K562 (cell line): ENCODE measurements around the gene PACSIN3. TPM values are rescaled to one million over a fixed set of nuclear protein-coding genes. Genes with fewer than 3 reads are reported as not detected.
A peak's percentile ranks its signal among the peaks of the same experiment; 100 is the strongest.

Experiments
- ATAC-seq: fragments of 200-7000 bp; cut with Tn5 transposase; 3 replicates; pipeline ENCODE4 v1.9.1; 2020; ENCODE audit warnings: moderate library complexity
- BruUV-seq: library from RNA; stranded (reverse); fragments of 400-500 nt; replicated peaks from 2 replicates; lab custom pipeline; 2021; lab: Mats Ljungman, UMichigan
- CTCF ChIA-PET: fragments of 300-600 bp; formaldehyde crosslinking; extraction: SDS; loops from one replicate; lab custom pipeline; 2021; ENCODE audit warnings: low intra/inter-chr PET ratio; lab: Yijun Ruan, JAX
- POLR2A ChIA-PET: fragments of 300-600, 350-650 bp; sonication (Branson Sonifier 250); formaldehyde crosslinking; extraction: SDS; loops from one replicate; lab custom pipeline; 2021; ENCODE audit warnings: antibody characterized with exemption, inconsistent platforms; lab: Yijun Ruan, JAX
- DNase-seq, 4 experiments: peaks; one replicate each; pipeline versions ENCODE4 v3.0.0 to v3.0.0-alpha.2; 2011 to 2018; ENCODE audit warnings: low spot score in 3 of 4, mixed read lengths in 3 of 4; ENCODE audit errors: extremely low read depth in 1 of 4
- FAIRE-seq: peaks from 2 replicates; lab custom pipeline; 2011; peaks lifted over from hg19 to GRCh38; lab: Jason Lieb, UNC
- H2AFZ ChIP-seq: 2 replicates; pipeline ENCODE4 v1.6.0; 2011; ENCODE audit warnings: low read depth, low read length, control low read depth, inconsistent platforms
- H3K27ac ChIP-seq: fragments of 200-600 bp; 3 replicates; pipeline ENCODE4 v1.8.0; 2011; ENCODE audit warnings: low read depth, mild to moderate bottlenecking, control low read depth, inconsistent platforms, low read length, moderate library complexity, mixed read lengths; ENCODE audit errors: extremely low read depth
- H3K27me3 ChIP-seq, 2 experiments: fragments of 300-600 bp in 1 of 2; 2 replicates in 1 of 2; 3 replicates in 1 of 2; pipeline versions ENCODE4 v1.6.0 to v1.8.0; 2011; ENCODE audit warnings: inconsistent platforms in 2 of 2, low read length in 2 of 2, mild to moderate bottlenecking in 1 of 2, mixed read lengths in 1 of 2, moderate library complexity in 1 of 2; ENCODE audit not compliant: control insufficient read depth in 2 of 2, insufficient read depth in 2 of 2
- H3K36me3 ChIP-seq: fragments of 300-600 bp; 3 replicates; pipeline ENCODE4 v1.8.0; 2011; ENCODE audit warnings: mild to moderate bottlenecking, low read length, inconsistent platforms; ENCODE audit not compliant: control insufficient read depth, insufficient read depth
- H3K4me1 ChIP-seq, 2 experiments: fragments of 200-600 bp in 1 of 2; replicated peaks in 1 of 2; 2 replicates in 1 of 2; 3 replicates in 1 of 2; pipeline versions ENCODE4 v1.5.1 to v1.8.0; 2011; ENCODE audit warnings: inconsistent platforms in 2 of 2, low read length in 2 of 2, mild to moderate bottlenecking in 1 of 2, mixed read lengths in 1 of 2, moderate library complexity in 1 of 2; ENCODE audit not compliant: control insufficient read depth in 2 of 2, insufficient read depth in 2 of 2
- H3K4me2 ChIP-seq: 2 replicates; pipeline ENCODE4 v1.6.1; 2011; ENCODE audit warnings: low read length, control low read depth, inconsistent platforms, mixed read lengths; ENCODE audit not compliant: insufficient read depth
- H3K4me3 ChIP-seq: fragments of 200-600 bp; sonication (generic), shearing (Covaris generic); 2 replicates; pipeline ENCODE4 v1.5.1; 2016; ENCODE audit warnings: control low read depth, inconsistent platforms
- H3K79me2 ChIP-seq: fragments of 200-600 bp; 3 replicates; pipeline ENCODE4 v1.8.0; 2011; ENCODE audit warnings: low read length, inconsistent platforms; ENCODE audit not compliant: control insufficient read depth, insufficient read depth
- H3K9ac ChIP-seq, 2 experiments: 2 replicates each; pipeline versions ENCODE4 v1.6.0 to v1.6.1; 2011; ENCODE audit warnings: low read depth in 2 of 2, low read length in 2 of 2, control low read depth in 1 of 2, inconsistent platforms in 1 of 2, mild to moderate bottlenecking in 1 of 2, mixed read lengths in 1 of 2; ENCODE audit not compliant: insufficient read depth in 1 of 2
- H3K9me1 ChIP-seq: one replicate; pipeline ENCODE4 v1.6.0; 2011; ENCODE audit warnings: inconsistent platforms, mild to moderate bottlenecking, low read length, moderate library complexity; ENCODE audit not compliant: control insufficient read depth, insufficient read depth
- H3K9me3 ChIP-seq: replicated peaks from 2 replicates; pipeline ENCODE4 v1.5.1; 2011; ENCODE audit warnings: low read depth, low read length, inconsistent platforms; ENCODE audit not compliant: control insufficient read depth, insufficient read depth
- H4K20me1 ChIP-seq: replicated peaks from 2 replicates; pipeline ENCODE4 v1.6.1; 2011; ENCODE audit warnings: low read length, inconsistent platforms, mixed read lengths; ENCODE audit not compliant: control insufficient read depth, insufficient read depth
- FOXM1 ChIP-seq, 2 experiments: fragments of 450-650 bp in 1 of 2; sonication (generic) in 1 of 2; formaldehyde crosslinking in 1 of 2; IDR thresholded peaks; 2 replicates each; pipeline versions ENCODE4 v1.6.1 to v1.9.0; 2017 to 2022; ENCODE audit warnings: low read depth in 2 of 2, mild to moderate bottlenecking in 2 of 2, missing genetic modification reagents in 1 of 2, moderate library complexity in 1 of 2
- HLTF ChIP-seq: fragments of 450-650 bp; IDR thresholded peaks from 2 replicates; pipeline ENCODE4 v1.6.1; 2016
- MYC ChIP-seq, 2 experiments: fragments of 250-450 bp in 1 of 2; sonication (Bioruptor Pico) in 1 of 2; IDR thresholded peaks; 2 replicates each; pipeline versions ENCODE4 v1.5.1 to v1.6.1; 2012 to 2021; ENCODE audit warnings: low read depth in 2 of 2, borderline replicate concordance in 1 of 2, improper control_type of control experiment in 1 of 2, low read length in 1 of 2, mild to moderate bottlenecking in 1 of 2, moderate library complexity in 1 of 2
- PTTG1 ChIP-seq: fragments of 450-650 bp; IDR thresholded peaks from 2 replicates; pipeline ENCODE4 v1.6.1; 2016; ENCODE audit warnings: low read depth, mild to moderate bottlenecking, missing genetic modification characterization, missing compliant biosample characterization
- RAD21 ChIP-seq, 2 experiments: fragments of 250-450 bp in 1 of 2; fragments of 450-650 bp in 1 of 2; sonication (Bioruptor Pico) in 1 of 2; formaldehyde crosslinking in 1 of 2; IDR thresholded peaks in 1 of 2; conservative IDR thresholded peaks in 1 of 2; 2 replicates each; pipeline versions ENCODE4 v1.4.0 to v1.8.0; 2020 to 2022; ENCODE audit warnings: mild to moderate bottlenecking in 2 of 2, moderate library complexity in 1 of 2
- RB1 ChIP-seq: fragments of 450-650 bp; IDR thresholded peaks from 2 replicates; pipeline ENCODE4 v1.6.1; 2017; ENCODE audit warnings: low read depth, mild to moderate bottlenecking
- ZEB2 ChIP-seq: fragments of 450-650 bp; IDR thresholded peaks from 2 replicates; pipeline ENCODE4 v1.6.1; 2016
- WGBS: fragments of 100-300 bp; shearing (Covaris generic); methylation state at CpG from one replicate; pipeline ENCODE4 v1.1.6; 2016; ENCODE audit warnings: low coverage, mixed read lengths; ENCODE audit not compliant: insufficient coverage; ENCODE audit errors: missing lambda C conversion rate; 5-methylcytosine and 5-hydroxymethylcytosine counted together
- in situ Hi-C: fragments of 300-500 bp; cut with MboI; formaldehyde crosslinking; loops from 4 replicates; pipeline ENCODE4 v1.15.0; 2018; ENCODE audit warnings: inconsistent platforms, mixed read lengths
- intact Hi-C: fragments of 100-400 bp; cut with micrococcal nuclease; formaldehyde crosslinking; loops from 2 replicates; pipeline ENCODE4 v1.14.2; 2022
- polyA plus RNA-seq, 8 experiments: library from polyadenylated mRNA; depleted of rRNA in 4 of 8; stranded (reverse) in 5 of 8; unstranded in 3 of 8; fragments of >200 nt; fragmentation: Nextera tagmentation in 2 of 8; fragmentation: Illumina TruSeq in 1 of 8; extraction: Ambion mirVana in 2 of 8; extraction: Trizol in 1 of 8; gene quantifications; 2 replicates each; pipeline versions ENCODE4 v1.2.1 to v1.2.3, GENCODE V29; 2011 to 2014; ENCODE audit warnings: inconsistent platforms in 1 of 8, missing spikeins in 1 of 8
- total RNA-seq, 7 experiments: library from RNA; depleted of rRNA in 6 of 7; stranded (reverse); fragments of >200 nt in 6 of 7; fragmentation: Illumina TruSeq in 2 of 7; extraction: Trizol in 2 of 7; gene quantifications; 2 replicates each; pipeline versions ENCODE4 v1.2.1 to v1.2.3, GENCODE V29; 2011 to 2021; ENCODE audit warnings: low replicate concordance in 1 of 7
- TF ChIP-seq, protein P1 (sequence below), 2 experiments: fragments of 450-650 bp; formaldehyde crosslinking in 1 of 2; IDR thresholded peaks; 2 replicates each; pipeline versions ENCODE4 v1.4.0 to v1.6.1; 2014 to 2020; ENCODE audit warnings: mild to moderate bottlenecking in 2 of 2, borderline replicate concordance in 1 of 2, low read depth in 1 of 2
- TF ChIP-seq, protein P2 (sequence below): fragments of 250-450 bp; sonication (Bioruptor Pico); IDR thresholded peaks from 2 replicates; pipeline ENCODE4 v1.8.0; 2022; ENCODE audit warnings: moderate library complexity, mild to moderate bottlenecking, inconsistent platforms

PACSIN3 gene
- total and polyA plus RNA-seq, 9 of the 15 experiments (the other 6 are each of a cell fraction or from before 2014, with no cell fraction given) = 0.13 to 18.1 (median 7.1) TPM

DNA sequence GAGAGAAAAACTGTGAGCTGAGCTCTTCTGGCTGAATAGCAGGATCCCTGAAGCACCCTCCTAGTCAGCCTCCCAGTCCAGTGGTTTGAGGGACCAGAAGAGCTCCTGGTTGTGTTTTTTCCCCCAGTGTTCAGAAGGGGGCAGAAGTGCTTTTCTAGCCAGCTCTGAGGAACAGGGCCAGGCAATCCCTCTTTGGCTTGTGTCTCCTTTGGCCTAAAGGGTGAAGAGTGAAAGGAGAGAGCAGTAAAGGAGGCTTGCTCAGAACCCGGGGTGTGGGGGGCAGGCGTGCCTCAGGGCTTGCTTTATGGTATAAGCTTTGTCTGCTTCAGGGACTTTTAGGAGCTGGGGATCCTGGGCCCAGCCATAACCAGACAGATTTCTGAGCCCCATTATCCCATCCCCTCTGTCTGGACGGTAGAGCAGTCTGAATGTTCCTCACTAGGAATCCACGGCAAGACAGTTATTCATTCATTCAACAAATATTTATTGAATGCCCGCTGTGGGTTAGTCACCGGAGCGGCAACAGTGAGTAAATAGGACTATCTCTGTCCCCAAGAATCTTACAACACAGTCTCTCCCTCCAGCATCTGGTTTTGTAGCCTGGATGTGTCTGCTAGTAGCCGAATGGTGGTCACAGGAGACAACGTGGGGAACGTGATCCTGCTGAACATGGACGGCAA is 47.9 kb upstream of the PACSIN3 start:
- DNase-seq (peak in 3 of 4 experiments; percentile 15 to 57 (median 38)), ATAC-seq (peak; percentile 84), FAIRE-seq (peak; percentile 15)
- H3K9ac ChIP-seq = peak overlapping the region in 1 of 2 experiments; percentile 75; a peak in 1 of 4 replicates
- H4K20me1 ChIP-seq = no peaks in the 10 kb centered on the region
- peaks cover 2% of the 10 kb centered on the region for H3K9me1 ChIP-seq
- H3K27ac ChIP-seq = no peak overlapping the region
- ChIA-PET CTCF (interaction anchor here (0.6 to 2.0 kb wide), 4 partner anchors 120 to 178 kb away, joined by 3 to 9 read pairs (median 4); partner anchors contain the start of genes MYBPC3 and SLC39A13), POLR2A (interaction anchor here (0.6 to 10.7 kb wide), 7 partner anchors 11 to 100 kb away, joined by 3 to 110 read pairs (median 3); partner anchors contain the start of genes ACP2 and NR1H3)
- 71% methylated on average over 11 of the region's 11 CpGs for WGBS
- H2AFZ ChIP-seq = no peak overlapping the region
- peaks cover 4 to 5% of the 10 kb centered on the region in 2 experiments; a peak in 2 of 5 replicates for H3K4me1 ChIP-seq
- BruUV-seq = no TSS peak
- H3K27me3 ChIP-seq = no peaks in the 10 kb centered on the region
- H3K4me3 ChIP-seq = no peak overlapping the region
- no peaks in the 10 kb centered on the region for H3K9me3 ChIP-seq
- H3K36me3 ChIP-seq = peaks cover 13% of the 10 kb centered on the region; the same call in 2 of the 3 replicates
- intact Hi-C loops = no loop called here
- H3K4me2 ChIP-seq = no peak overlapping the region
- in situ Hi-C loops = no loop called here
- H3K79me2 ChIP-seq = no peaks in the 10 kb centered on the region
- TF ChIP-seq ZEB2 (no peak), RB1 (0 out of 2 replicates have a peak, but pooled peaks have one; percentile 17), PTTG1 (tag) (no peak), MYC (IDR thresholded peaks at IDR 0.05; ENCODE audit: low read depth, low read length) (no peak), MYC (CRISPR knock-in tag; IDR thresholded peaks at IDR 0.05; ENCODE audit: borderline replicate concordance, low read depth) (no peak), HLTF (no peak), FOXM1 (IDR thresholded peaks at IDR 0.05; ENCODE audit: low read depth) (no peak), FOXM1 (CRISPR knock-in tag; IDR thresholded peaks at IDR 0.05; ENCODE audit: low read depth) (no peak), RAD21 (CRISPR knock-in tag; conservative IDR thresholded peaks at IDR 0.05 in 1 of 2, IDR thresholded peaks at IDR 0.05 in 1 of 2) (peak; percentile 55 to 66)
- TF ChIP-seq, protein P1, sequence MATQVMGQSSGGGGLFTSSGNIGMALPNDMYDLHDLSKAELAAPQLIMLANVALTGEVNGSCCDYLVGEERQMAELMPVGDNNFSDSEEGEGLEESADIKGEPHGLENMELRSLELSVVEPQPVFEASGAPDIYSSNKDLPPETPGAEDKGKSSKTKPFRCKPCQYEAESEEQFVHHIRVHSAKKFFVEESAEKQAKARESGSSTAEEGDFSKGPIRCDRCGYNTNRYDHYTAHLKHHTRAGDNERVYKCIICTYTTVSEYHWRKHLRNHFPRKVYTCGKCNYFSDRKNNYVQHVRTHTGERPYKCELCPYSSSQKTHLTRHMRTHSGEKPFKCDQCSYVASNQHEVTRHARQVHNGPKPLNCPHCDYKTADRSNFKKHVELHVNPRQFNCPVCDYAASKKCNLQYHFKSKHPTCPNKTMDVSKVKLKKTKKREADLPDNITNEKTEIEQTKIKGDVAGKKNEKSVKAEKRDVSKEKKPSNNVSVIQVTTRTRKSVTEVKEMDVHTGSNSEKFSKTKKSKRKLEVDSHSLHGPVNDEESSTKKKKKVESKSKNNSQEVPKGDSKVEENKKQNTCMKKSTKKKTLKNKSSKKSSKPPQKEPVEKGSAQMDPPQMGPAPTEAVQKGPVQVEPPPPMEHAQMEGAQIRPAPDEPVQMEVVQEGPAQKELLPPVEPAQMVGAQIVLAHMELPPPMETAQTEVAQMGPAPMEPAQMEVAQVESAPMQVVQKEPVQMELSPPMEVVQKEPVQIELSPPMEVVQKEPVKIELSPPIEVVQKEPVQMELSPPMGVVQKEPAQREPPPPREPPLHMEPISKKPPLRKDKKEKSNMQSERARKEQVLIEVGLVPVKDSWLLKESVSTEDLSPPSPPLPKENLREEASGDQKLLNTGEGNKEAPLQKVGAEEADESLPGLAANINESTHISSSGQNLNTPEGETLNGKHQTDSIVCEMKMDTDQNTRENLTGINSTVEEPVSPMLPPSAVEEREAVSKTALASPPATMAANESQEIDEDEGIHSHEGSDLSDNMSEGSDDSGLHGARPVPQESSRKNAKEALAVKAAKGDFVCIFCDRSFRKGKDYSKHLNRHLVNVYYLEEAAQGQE (IDR thresholded peaks at IDR 0.05; ENCODE audit: borderline replicate concordance) = peak; percentile 48; the same call in 1 of the 2 replicates
- TF ChIP-seq, protein P1 (CRISPR knock-in tag; IDR thresholded peaks at IDR 0.05; ENCODE audit: low read depth) = no peak
- TF ChIP-seq, protein P2, sequence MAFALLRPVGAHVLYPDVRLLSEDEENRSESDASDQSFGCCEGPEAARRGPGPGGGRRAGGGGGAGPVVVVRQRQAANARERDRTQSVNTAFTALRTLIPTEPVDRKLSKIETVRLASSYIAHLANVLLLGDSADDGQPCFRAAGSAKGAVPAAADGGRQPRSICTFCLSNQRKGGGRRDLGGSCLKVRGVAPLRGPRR (CRISPR knock-in tag) = no peak
